Body of pancreas (tissue), 4 donors: ENCODE measurements around the gene CPSF4.

Source experiments
- POLR2A ChIP-seq, 3 donors: fragments of 450-650 bp; IDR thresholded peaks; one replicate each; pipeline ENCODE4 v1.6.1; 2016; ENCODE audit warnings: antibody characterized with exemption in 3 of 3, mild to moderate bottlenecking in 2 of 3
- TF ChIP-seq, protein P1 (sequence below), 7 experiments: fragments of 450-650 bp in 4 of 7; fragments of 200-600 bp in 3 of 7; sonication (generic) in 3 of 7; IDR thresholded peaks; one replicate each; pipeline ENCODE4 v1.5.1; 2016 to 2019; ENCODE audit warnings: antibody characterized with exemption in 7 of 7

DNA sequence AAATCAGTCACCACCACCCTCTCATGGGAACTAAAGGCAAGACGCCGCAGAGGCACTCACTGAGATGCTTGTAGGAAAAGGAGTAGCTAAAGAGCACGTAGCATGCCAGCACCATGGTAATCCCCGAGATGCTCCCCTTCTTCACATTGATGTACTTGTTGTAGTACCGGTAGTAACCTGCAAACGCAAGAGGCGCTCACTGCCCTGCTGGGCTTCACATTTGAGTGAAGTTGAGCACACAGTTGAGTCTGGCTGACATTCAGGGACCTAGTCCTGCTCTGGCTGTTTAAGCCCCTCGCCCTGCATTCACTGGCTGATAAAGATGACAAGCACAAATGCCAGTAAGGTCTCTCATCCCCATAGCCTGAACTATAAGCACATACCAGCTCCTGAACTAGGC lies 20.3 kb downstream of the CPSF4 start:
- TF ChIP-seq, protein P1, sequence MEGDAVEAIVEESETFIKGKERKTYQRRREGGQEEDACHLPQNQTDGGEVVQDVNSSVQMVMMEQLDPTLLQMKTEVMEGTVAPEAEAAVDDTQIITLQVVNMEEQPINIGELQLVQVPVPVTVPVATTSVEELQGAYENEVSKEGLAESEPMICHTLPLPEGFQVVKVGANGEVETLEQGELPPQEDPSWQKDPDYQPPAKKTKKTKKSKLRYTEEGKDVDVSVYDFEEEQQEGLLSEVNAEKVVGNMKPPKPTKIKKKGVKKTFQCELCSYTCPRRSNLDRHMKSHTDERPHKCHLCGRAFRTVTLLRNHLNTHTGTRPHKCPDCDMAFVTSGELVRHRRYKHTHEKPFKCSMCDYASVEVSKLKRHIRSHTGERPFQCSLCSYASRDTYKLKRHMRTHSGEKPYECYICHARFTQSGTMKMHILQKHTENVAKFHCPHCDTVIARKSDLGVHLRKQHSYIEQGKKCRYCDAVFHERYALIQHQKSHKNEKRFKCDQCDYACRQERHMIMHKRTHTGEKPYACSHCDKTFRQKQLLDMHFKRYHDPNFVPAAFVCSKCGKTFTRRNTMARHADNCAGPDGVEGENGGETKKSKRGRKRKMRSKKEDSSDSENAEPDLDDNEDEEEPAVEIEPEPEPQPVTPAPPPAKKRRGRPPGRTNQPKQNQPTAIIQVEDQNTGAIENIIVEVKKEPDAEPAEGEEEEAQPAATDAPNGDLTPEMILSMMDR (IDR thresholded peaks at IDR 0.05) = peak in 2 of 7 experiments; percentile 15 to 17
- no peak for TF ChIP-seq POLR2A (IDR thresholded peaks at IDR 0.05)
